ENCODE data around the gene LMX1A.

GRCh38 chr1:165296205-165296604 is 60.3 kb downstream of the LMX1A start:
- TF ChIP-seq CTCF (IDR thresholded peaks at IDR 0.05) = no peak
- no peak for TF ChIP-seq TCF7L2 (IDR thresholded peaks at IDR 0.05; ENCODE audit: low read depth, low read length)
- no peak for TF ChIP-seq POLR2AphosphoS5 (IDR thresholded peaks at IDR 0.05; ENCODE audit: low read depth, low read length)
- TF ChIP-seq SIN3A (IDR thresholded peaks at IDR 0.05; ENCODE audit: borderline replicate concordance, insufficient read depth, low read depth, low read length) = no peak
- no peak for TF ChIP-seq REST (IDR thresholded peaks at IDR 0.05; ENCODE audit: insufficient read depth in 1 of 2, low read depth in 2 of 2, low read length in 1 of 2)

All from Panc1 (cell line).